Activated T-helper 17 cell treated with anti-CD3 and anti-CD28 coated beads, Interleukin-2, amount 50 U/mL, for 72 hours (primary cell): ENCODE results near the gene ZCWPW1. TPM values are rescaled to one million over a fixed set of nuclear protein-coding genes. Genes with fewer than 3 reads are reported as not detected.
"Not testable (repeated sequence)": the region's sequence is repeated elsewhere in the genome, so short reads cannot be mapped to it uniquely, and the experiment has no call there.

Experiments
- ATAC-seq: fragments of 150-1000 bp; cut with Tn5 transposase; replicated peaks from 2 replicates; pipeline ENCODE4 v1.10.0; 2021; ENCODE audit warnings: mild to moderate bottlenecking, moderate library complexity
- H3K27ac Mint-ChIP-seq: one replicate; pipeline ENCODE4 v1.8.0; 2022; ENCODE audit warnings: mixed read lengths
- H3K27me3 Mint-ChIP-seq: one replicate; pipeline ENCODE4 v1.8.0; 2022; ENCODE audit warnings: mixed read lengths
- H3K36me3 Mint-ChIP-seq: one replicate; pipeline ENCODE4 v1.8.0; 2022; ENCODE audit warnings: low read depth, mild to moderate bottlenecking, mixed read lengths
- H3K4me1 Mint-ChIP-seq: one replicate; pipeline ENCODE4 v1.8.0; 2022; ENCODE audit warnings: mixed read lengths
- H3K4me3 Mint-ChIP-seq: one replicate; pipeline ENCODE4 v1.8.0; 2022; ENCODE audit warnings: mild to moderate bottlenecking, mixed read lengths
- H3K9me3 Mint-ChIP-seq: one replicate; pipeline ENCODE4 v1.8.0; 2022; ENCODE audit warnings: mixed read lengths
- total RNA-seq, 2 donors: library from RNA; stranded (reverse); gene quantifications; one replicate each; pipeline ENCODE4 v1.2.3, GENCODE V29; 2022

ZCWPW1 gene
- total RNA-seq, 2 donors from 2014 or later, result 3.1 to 3.8 TPM

GRCh38 chr7:100466653-100467605 lies 38.4 kb upstream of the ZCWPW1 start:
- H3K4me3 Mint-ChIP-seq, result no peak overlapping the region
- no peaks in the 10 kb centered on the region for H3K4me1 Mint-ChIP-seq
- no peaks in the 10 kb centered on the region for H3K9me3 Mint-ChIP-seq
- no peak overlapping the region for H3K27ac Mint-ChIP-seq
- peaks cover 91% of the 10 kb centered on the region for H3K36me3 Mint-ChIP-seq
- no peaks in the 10 kb centered on the region for H3K27me3 Mint-ChIP-seq
- ATAC-seq, result no peak

- no peak overlapping the region for H3K27ac Mint-ChIP-seq
- no peaks in the 10 kb centered on the region for H3K9me3 Mint-ChIP-seq
- peaks cover 89% of the 10 kb centered on the region for H3K36me3 Mint-ChIP-seq
- no peak overlapping the region for H3K4me3 Mint-ChIP-seq
- H3K27me3 Mint-ChIP-seq, result no peaks in the 10 kb centered on the region
- H3K4me1 Mint-ChIP-seq, result no peaks in the 10 kb centered on the region
- no peak for ATAC-seq
Measured at GRCh38 chr7:100465702-100466311, 37.3 kb upstream of the ZCWPW1 start.

GRCh38 chr7:100465299-100465698 lies 36.8 kb upstream of the ZCWPW1 start:
- Mint-ChIP-seq H3K27me3 (no peaks in the 10 kb centered on the region), H3K27ac (no peak overlapping the region), H3K9me3 (no peaks in the 10 kb centered on the region), H3K36me3 (peaks cover 89% of the 10 kb centered on the region), H3K4me1 (no peaks in the 10 kb centered on the region), H3K4me3 (no peak overlapping the region)
- no peak for ATAC-seq

- Mint-ChIP-seq H3K4me3 (no peak overlapping the region), H3K4me1 (no peaks in the 10 kb centered on the region), H3K27me3 (no peaks in the 10 kb centered on the region), H3K9me3 (no peaks in the 10 kb centered on the region), H3K27ac (no peak overlapping the region), H3K36me3 (peaks cover 86% of the 10 kb centered on the region)
- ATAC-seq, result no peak
Measured at GRCh38 chr7:100464791-100465190, 36.3 kb upstream of the ZCWPW1 start.

- Mint-ChIP-seq H3K4me1 (no peaks in the 10 kb centered on the region), H3K4me3 (no peak within 1 kb of the TSS), H3K9me3 (no peaks in the 10 kb centered on the region), H3K27ac (peak within 1 kb of the TSS; percentile 46), H3K36me3 (peaks cover 86% of the 10 kb centered on the region), H3K27me3 (no peaks in the 10 kb centered on the region)
- ATAC-seq, result no peak
Measured at GRCh38 chr7:100464210-100464660, 35.7 kb upstream of the ZCWPW1 start, which contains the start of gene SPACDR. Gene SPACDR (minus strand): TSS chr7:100464260. CDS start chr7:100464025, 235 bp downstream.

- no peak overlapping the region for H3K27ac Mint-ChIP-seq
- ATAC-seq, result no peak
- no peaks in the 10 kb centered on the region for H3K27me3 Mint-ChIP-seq
- H3K36me3 Mint-ChIP-seq, result peaks cover 33% of the 10 kb centered on the region
- H3K4me3 Mint-ChIP-seq, result no peak overlapping the region
- H3K9me3 Mint-ChIP-seq, result no peaks in the 10 kb centered on the region
- H3K4me1 Mint-ChIP-seq, result peaks cover 11% of the 10 kb centered on the region
Measured at GRCh38 chr7:100457033-100457432, 28.5 kb upstream of the ZCWPW1 start.

GRCh38 chr7:100456562-100456961 lies 28.1 kb upstream of the ZCWPW1 start:
- no peak for ATAC-seq
- H3K36me3 Mint-ChIP-seq, result peaks cover 31% of the 10 kb centered on the region
- no peaks in the 10 kb centered on the region for H3K27me3 Mint-ChIP-seq
- H3K4me3 Mint-ChIP-seq, result no peak overlapping the region
- H3K27ac Mint-ChIP-seq, result no peak overlapping the region
- H3K4me1 Mint-ChIP-seq, result peaks cover 11% of the 10 kb centered on the region
- no peaks in the 10 kb centered on the region for H3K9me3 Mint-ChIP-seq

GRCh38 chr7:100455206-100455605 lies 26.7 kb upstream of the ZCWPW1 start:
- peaks cover 11% of the 10 kb centered on the region for H3K4me1 Mint-ChIP-seq
- no peaks in the 10 kb centered on the region for H3K9me3 Mint-ChIP-seq
- no peak for ATAC-seq
- peaks cover 18% of the 10 kb centered on the region for H3K36me3 Mint-ChIP-seq
- no peak overlapping the region for H3K27ac Mint-ChIP-seq
- no peaks in the 10 kb centered on the region for H3K27me3 Mint-ChIP-seq
- H3K4me3 Mint-ChIP-seq, result no peak overlapping the region

GRCh38 chr7:100453854-100454253 lies 25.4 kb upstream of the ZCWPW1 start:
- H3K36me3 Mint-ChIP-seq, H3K27me3 Mint-ChIP-seq, H3K27ac Mint-ChIP-seq, H3K4me3 Mint-ChIP-seq, ATAC-seq, H3K9me3 Mint-ChIP-seq: not testable (repeated sequence)
- peaks cover 11% of the 10 kb centered on the region for H3K4me1 Mint-ChIP-seq

GRCh38 chr7:100452513-100452912 lies 24.0 kb upstream of the ZCWPW1 start:
- peaks cover 5% of the 10 kb centered on the region for H3K4me1 Mint-ChIP-seq
- H3K9me3 Mint-ChIP-seq, result no peaks in the 10 kb centered on the region
- H3K4me3 Mint-ChIP-seq, result no peak overlapping the region
- H3K27ac Mint-ChIP-seq, result no peak overlapping the region
- H3K36me3 Mint-ChIP-seq, result no peaks in the 10 kb centered on the region
- ATAC-seq, result no peak
- no peaks in the 10 kb centered on the region for H3K27me3 Mint-ChIP-seq

- no peaks in the 10 kb centered on the region for H3K27me3 Mint-ChIP-seq
- H3K27ac Mint-ChIP-seq, result no peak overlapping the region
- H3K4me3 Mint-ChIP-seq, result no peak overlapping the region
- no peak for ATAC-seq
- H3K9me3 Mint-ChIP-seq, result no peaks in the 10 kb centered on the region
- H3K36me3 Mint-ChIP-seq, result no peaks in the 10 kb centered on the region
- no peaks in the 10 kb centered on the region for H3K4me1 Mint-ChIP-seq
Measured at GRCh38 chr7:100449190-100449795, 20.8 kb upstream of the ZCWPW1 start.

- ATAC-seq, H3K27ac Mint-ChIP-seq, H3K36me3 Mint-ChIP-seq, H3K27me3 Mint-ChIP-seq, H3K4me3 Mint-ChIP-seq, H3K9me3 Mint-ChIP-seq, H3K4me1 Mint-ChIP-seq: not testable (repeated sequence)
Measured at GRCh38 chr7:100447363-100447762, 18.9 kb upstream of the ZCWPW1 start.

- no peaks in the 10 kb centered on the region for H3K9me3 Mint-ChIP-seq
- H3K4me3 Mint-ChIP-seq, result no peak overlapping the region
- H3K36me3 Mint-ChIP-seq, result no peaks in the 10 kb centered on the region
- no peaks in the 10 kb centered on the region for H3K27me3 Mint-ChIP-seq
- no peak overlapping the region for H3K27ac Mint-ChIP-seq
- H3K4me1 Mint-ChIP-seq, result peaks cover 11% of the 10 kb centered on the region
- ATAC-seq, result no peak
Measured at GRCh38 chr7:100446040-100446439, 17.5 kb upstream of the ZCWPW1 start.

- Mint-ChIP-seq H3K4me3 (peak overlapping the region; percentile 47), H3K36me3 (no peaks in the 10 kb centered on the region), H3K27me3 (no peaks in the 10 kb centered on the region), H3K27ac (peak overlapping the region; percentile 80), H3K4me1 (peaks cover 11% of the 10 kb centered on the region), H3K9me3 (no peaks in the 10 kb centered on the region)
- ATAC-seq, result peak; percentile 85
Measured at GRCh38 chr7:100444311-100445278, 16.1 kb upstream of the ZCWPW1 start.
